GM20431 (cell line): ENCODE data around the gene CFAP46.
"Not testable (repeated sequence)": the region's sequence is repeated elsewhere in the genome, so short reads cannot be mapped to it uniquely, and the experiment has no call there.

ENCODE experiments used
- in situ Hi-C: fragments of 300-500 bp; cut with MseI, MboI; formaldehyde crosslinking; loops from one replicate; pipeline ENCODE4 v1.15.0; 2020; ENCODE audit warnings: low sequenced_read_pairs; ENCODE audit not compliant: unreplicated experiment

The CFAP46 gene

DNA sequence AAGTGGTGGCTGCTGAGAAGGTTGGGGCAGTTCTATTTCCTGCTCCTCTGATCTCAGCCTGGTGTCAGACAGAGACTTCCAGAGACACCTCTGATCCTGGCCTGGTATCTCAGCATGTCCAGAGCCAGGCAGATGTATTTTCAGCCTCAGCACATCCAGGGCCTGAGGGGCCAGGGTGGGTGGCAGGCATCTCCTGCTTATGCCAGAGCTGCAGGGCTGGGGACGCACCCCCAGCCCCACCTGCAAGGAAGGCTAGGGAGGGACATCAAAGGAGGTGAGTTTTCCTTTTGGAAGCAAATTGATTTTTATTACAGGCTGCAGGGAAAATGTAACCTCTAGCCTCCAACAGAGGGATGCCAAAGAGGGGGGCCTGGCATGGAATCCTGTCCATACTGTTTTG, 36.7 kb downstream of the CFAP46 start:
- in situ Hi-C loops, result no loop called here

DNA sequence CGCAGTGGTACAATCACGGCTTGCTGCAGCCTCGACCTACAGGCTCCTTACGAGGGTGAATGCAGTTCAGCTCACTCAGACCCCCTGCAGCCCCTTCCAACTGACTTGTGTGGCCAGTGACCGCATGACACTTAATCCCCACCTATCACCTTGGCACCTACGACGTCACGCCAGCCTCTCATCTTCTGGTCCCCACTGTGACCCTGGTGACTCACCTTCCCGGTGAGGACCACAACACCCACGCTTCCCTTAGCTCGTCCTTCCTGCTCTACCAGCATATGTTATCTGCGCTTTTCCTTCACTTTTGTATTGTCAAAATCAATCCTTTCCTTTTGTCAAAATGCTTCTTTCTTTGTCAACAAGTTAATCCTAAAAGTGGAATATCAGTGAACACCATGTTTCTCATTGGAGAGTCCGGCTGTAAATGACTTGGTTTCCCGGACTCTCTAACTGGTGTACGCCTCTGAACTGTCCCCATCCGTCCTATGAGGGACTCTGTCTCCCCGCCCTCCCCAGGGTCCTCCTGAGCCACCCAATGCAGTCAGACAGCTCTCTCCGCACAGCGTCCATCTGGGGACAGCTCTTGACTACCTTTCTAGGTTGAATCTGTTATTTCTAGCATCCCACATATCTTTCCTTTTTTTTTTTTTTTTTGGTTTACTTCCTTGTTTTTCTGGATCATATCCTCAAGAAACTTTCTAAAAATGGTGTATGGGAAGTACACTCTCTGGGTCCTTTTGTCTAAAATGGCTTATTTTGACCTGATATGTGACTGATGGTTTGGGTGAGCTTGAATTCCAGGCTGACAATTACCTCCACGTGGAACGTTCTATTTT, 37.3 kb downstream of the CFAP46 start:
- in situ Hi-C loops, result no loop called here

DNA sequence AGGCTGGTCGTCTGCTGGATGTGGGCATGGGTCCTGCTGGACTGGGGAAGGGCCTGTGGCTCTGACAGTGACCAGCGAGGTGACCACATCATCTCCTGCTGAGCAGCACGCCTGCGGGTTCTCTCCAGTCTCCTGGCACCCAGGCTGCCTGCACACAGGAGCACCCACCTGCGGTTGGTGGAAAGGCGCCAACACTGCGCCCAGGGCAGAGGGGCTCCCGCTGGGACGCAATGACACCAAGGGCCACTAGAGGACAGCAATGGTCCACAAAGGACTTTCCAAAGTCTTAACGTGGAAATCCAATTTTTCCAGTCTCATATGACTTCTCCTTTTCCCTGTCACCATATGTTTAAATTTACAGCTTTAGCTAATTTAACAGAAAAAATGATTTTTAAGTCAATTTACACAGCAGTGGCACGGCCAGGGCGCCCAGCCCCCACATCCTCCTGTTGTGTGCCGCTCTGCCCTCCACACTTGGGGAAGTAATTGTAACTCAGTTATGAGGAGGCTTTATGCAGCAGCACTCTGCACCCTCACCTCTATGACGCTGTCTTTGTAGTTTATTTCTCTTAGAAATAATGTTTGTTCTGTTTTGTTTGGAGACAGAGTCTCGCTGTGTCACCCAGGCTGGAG, 38.1 kb downstream of the CFAP46 start:
- in situ Hi-C loops, result no loop called here

DNA sequence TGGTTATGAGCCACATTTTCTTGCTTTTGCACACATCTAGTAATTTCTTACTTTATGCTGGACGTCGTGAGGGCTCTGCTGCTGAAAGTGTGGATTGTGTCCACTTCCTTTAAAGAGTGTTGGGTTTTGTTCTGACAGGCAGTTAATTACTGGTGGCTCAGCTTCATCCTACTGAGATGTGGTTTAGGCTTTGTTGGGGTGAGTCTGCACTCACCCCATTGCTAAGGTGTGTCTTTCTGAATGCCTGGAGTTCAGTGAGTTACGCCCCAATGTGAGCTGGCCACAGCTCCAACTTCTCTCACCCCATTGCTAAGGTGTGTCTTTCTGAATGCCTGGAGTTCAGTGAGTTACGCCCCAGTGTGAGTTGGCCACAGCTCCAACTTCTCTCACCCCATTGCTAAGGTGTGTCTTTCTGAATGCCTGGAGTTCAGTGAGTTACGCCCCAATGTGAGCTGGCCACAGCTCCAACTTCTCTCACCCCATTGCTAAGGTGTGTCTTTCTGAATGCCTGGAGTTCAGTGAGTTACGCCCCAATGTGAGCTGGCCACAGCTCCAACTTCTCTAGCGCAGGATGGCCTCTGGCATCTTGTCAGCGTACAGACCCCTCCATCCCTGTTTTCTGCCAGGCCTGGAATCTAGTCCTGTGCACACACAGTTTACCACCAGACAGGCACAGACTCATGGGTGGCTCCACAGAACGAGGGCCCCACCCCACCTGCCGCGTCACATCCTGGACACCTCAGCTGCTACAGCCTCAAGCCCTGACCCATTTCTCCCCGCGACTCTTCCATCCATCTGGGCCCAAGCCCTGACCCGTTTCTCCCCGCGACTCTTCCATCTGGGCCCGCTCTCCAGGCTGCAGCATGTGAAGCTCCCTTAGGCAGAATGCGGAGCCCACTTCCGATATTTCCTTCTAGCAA, 39.5 kb downstream of the CFAP46 start:
- in situ Hi-C loops, result not testable (repeated sequence)

- in situ Hi-C loops, result no loop called here
Observed at GRCh38 chr10:132901351-132901750, 41.0 kb downstream of the CFAP46 start.

DNA sequence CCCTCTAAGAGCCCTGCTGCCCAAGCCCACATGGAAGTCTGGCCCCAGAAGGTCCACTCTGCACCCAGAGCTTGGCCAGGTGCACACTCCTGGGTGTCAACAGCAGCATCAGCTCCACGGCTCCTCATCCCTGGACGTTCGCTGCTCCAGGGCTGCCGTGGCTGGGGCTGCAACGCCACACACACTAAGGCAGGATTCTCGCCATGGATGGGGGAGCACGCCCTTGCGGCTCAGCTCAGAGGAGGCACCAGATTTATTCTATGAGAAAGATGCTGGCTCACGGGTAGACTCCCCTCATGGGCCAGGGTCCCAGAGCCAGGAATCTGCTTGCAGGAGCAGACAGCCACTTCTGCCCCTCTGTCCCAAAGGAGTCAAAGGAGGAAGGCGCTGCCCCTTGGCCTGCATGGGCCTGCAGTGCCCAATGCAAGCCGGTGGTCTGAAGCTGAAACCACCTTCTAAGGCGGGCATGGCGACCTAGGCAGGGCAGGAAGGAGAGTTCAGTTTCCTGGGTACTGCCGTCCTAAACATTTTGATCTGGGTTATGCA, 42.1 kb downstream of the CFAP46 start:
- in situ Hi-C loops, result no loop called here

DNA sequence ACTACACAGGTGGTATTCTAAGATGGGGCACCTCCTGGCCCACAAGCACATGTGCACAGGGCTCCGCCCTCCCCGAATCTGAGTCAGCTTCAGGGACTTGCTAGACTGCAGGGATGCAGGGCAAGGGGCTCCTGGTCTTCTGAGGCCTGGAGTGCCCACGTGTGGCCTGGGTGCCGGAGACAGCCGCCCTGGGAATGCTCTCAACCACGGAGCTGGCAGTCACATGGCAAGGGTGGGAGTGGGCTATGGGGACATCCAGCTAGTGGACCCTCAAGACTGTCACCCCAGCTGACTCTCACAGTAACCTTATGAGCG, 42.7 kb downstream of the CFAP46 start:
- in situ Hi-C loops, result no loop called here

DNA sequence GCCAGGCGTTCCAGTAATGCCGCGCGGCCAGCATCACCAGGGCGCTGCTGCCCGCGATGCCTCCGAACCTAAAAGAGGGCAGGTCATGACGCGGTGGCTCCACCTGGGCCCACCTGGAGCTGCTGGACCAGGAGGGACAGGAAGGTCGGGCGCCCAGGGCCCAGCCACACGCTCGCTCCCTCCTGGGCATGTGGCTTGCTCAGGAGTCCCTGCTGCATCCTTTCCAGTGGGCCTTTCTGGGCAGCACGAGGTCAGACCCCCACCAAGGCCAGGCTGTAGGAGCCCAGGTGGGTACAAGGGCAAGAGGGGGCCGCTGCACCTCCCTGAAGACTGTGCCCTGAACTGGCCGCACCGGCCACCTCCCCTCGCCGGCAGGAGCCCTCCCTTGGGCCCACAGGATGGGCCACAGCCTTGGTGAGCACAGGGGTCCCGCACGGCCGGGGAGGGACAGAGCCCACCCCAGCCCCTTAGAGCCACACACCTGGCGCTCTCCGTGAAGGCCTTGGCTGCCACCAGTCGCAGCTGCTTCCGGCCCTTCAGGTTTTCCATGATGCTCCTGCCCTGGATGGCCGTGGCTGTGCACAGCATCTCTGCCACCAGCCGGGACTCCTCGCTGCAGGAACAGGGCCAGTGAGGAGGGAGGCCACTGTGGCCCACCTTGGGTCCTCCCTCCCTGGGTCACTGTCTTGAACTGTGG, 43.2 kb downstream of the CFAP46 start:
- in situ Hi-C loops, result no loop called here

DNA sequence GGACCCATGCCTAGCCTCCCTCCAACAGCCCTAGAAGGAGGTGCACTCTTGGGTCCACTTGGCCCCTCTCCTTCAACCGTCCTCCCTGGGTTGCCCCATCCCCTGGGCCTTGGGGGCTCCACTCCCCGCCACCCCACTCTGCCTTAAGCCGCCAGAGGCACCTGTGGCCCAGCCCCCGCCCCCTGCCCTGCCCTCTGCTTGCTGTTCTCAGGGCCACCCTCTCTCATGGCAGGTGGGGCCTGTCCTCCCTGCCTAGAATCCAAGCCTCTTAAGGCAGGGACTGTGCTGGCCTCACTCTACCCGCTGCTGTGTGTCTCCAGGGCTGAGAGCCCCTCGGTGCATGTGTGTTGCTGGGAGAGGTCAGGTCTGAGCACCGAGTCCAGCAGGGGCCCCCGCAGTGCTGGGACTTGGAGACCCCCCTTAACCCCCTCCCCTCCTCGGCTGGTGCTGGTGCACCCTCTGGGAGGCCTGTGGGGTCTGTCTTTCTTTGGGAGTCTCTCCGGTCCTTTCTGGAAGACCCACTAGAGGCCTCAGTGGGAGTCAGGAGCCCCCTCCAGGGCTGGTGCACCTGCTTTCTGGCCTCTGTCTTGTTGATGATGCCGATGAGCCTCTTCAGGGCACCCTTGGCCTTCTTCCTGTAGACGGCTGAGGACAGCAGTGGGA, 43.8 kb downstream of the CFAP46 start:
- in situ Hi-C loops, result no loop called here

- in situ Hi-C loops, result no loop called here
Observed at GRCh38 chr10:132897516-132898381, 44.6 kb downstream of the CFAP46 start.

DNA sequence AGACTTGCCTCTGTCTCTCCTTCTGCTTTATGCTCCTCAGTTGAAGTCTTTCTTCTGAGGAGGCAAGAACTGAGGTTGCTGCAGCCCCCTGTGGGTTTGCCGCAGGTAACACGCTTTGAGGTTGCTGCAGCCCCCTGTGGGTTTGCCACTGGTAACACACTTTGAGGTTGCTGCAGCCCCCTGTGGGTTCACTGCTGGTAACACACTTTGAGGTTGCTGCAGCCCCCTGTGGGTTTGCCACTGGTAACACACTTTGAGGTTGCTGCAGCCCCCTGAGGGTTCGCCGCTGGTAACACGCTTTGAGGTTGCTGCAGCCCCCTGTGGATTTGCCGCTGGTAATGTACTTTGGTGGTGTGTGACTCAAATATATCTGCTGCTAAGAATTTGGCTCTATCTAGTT, 48.6 kb downstream of the CFAP46 start:
- in situ Hi-C loops, result not testable (repeated sequence)

DNA sequence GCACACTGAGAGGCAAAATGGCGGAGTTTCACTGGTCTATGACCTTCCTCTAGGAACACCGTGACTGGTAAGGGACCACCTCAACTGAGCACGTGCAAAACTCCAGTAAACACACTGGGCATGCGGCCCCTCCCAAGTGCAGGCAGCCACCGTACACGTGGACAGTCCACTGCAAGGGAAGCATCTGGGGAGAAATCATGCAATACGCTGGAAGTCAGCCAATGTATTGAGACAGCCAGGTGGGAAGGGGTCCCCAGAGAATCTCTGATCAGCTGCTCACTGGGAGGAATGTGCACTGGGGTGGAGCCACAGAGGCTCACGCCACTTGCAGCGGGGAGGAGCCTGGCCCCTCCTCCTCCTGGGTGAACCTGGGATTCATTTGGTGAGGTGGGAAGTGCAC, 49.3 kb downstream of the CFAP46 start:
- in situ Hi-C loops, result no loop called here

DNA sequence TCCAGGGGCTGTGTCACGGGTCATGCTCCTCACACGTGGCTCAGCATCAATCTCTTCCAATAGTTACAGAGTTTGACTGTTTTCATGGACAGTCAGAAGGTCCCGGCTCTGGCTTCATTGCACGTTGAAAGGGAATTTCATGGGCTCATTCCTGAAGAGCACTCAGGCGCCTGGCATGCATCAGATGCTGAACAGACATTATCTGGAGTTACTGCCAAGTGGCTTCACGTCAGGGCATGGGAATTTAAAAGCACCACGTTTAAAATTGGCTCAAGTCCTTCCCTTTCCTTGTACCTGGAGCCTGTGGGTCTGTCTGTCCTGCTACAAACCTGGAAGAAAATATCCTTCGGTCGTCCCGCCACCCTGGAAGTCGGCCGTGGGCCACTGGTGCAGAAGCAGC, 50.4 kb downstream of the CFAP46 start:
- in situ Hi-C loops, result no loop called here

DNA sequence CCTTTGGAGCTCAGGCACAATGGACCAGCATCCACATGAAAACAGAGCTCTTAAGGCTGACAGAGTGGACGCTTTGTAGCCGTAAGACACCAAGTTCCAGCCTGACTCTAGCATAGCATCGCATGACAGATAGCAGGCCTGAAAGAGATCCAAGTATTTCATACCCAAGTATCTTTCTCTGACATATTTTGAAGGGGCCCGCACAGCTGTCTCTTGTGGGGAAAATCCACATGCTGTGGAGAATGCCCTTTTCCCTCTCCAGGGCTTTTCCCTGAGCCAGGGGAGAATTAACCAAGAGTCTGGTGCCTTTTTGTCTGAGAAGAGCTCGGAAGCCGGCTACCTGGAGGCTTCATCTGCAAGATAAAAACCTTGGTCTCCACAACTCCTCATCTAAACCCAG, 51.0 kb downstream of the CFAP46 start:
- in situ Hi-C loops, result no loop called here

DNA sequence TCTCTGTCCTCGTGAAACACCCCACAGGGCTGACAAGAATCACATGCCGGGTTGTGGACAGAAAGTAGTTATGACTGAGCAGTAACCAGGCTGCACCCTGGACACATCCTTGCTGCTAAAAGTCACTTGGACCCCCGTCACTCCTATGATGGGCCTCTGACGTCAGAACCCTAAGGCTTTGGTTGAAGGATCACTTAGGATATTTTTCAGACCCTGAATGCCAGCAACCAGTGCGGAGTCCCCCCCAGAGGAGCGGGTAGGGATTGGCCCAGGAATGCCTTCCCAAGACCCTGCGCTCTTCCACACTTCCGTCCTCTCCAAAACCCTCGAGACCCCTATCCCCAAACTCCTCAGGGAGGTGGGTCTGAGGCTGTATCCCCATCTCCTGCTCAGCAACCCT, 52.1 kb downstream of the CFAP46 start:
- in situ Hi-C loops, result no loop called here

DNA sequence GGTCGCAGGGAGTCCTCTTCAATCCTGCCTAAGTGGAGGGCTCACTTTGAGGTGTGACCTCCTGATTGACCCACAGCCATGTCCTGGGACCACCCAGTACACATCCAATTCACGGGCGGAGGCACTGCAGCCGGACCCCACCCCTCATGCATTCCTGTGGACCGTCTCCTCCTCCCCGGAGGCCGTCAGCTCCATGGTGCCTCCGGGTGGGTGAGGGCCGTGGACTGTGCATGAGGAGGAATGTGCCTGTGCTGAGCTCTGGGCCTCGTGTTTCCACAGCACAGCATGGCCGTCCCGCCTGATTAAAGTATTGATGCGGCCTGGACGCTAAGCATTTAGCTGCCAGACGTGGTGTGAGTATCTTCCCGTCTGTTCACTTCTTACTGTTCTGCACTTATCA, 52.8 kb downstream of the CFAP46 start:
- in situ Hi-C loops, result no loop called here

- in situ Hi-C loops, result no loop called here
Observed at GRCh38 chr10:132888898-132889490, 53.4 kb downstream of the CFAP46 start.

GRCh38 chr10:132888446-132888845, 53.9 kb downstream of the CFAP46 start:
- in situ Hi-C loops, result not testable (repeated sequence)
